HepG2 (cell line): Measurements from ENCODE around the gene NDST1. TPM values are rescaled to one million over a fixed set of nuclear protein-coding genes. Genes with fewer than 3 reads are reported as not detected.
A peak's percentile ranks its signal among the peaks of the same experiment; 100 is the strongest.

Experiments
- ATAC-seq: fragments of 200-7000 bp; cut with Tn5 transposase; 3 replicates; pipeline ENCODE4 v1.9.1; 2020; ENCODE audit warnings: mild to moderate bottlenecking, moderate library complexity
- BruUV-seq: library from RNA; stranded (reverse); fragments of 400-500 nt; replicated peaks from 2 replicates; lab custom pipeline; 2021; lab: Mats Ljungman, UMichigan
- CTCF ChIA-PET: fragments of 300-600 bp; formaldehyde crosslinking; extraction: SDS; loops from one replicate; lab custom pipeline; 2021; ENCODE audit warnings: low total read pairs, inconsistent platforms, low intra/inter-chr PET ratio; lab: Yijun Ruan, JAX
- POLR2A ChIA-PET: fragments of 350-600 bp; sonication (Branson Sonifier 250); formaldehyde crosslinking; loops from one replicate; lab custom pipeline; 2020; ENCODE audit warnings: antibody characterized with exemption, inconsistent platforms; lab: Yijun Ruan, JAX
- DNase-seq: peaks from one replicate; pipeline ENCODE4 v3.0.0-alpha.2; 2015; ENCODE audit warnings: low spot score
- FAIRE-seq: peaks from 3 replicates; lab custom pipeline; 2011; peaks lifted over from hg19 to GRCh38; lab: Jason Lieb, UNC
- H2AFZ ChIP-seq: one replicate; pipeline ENCODE4 v1.6.1; 2011; ENCODE audit warnings: low read length, inconsistent platforms
- H3K27ac ChIP-seq: fragments of 300-600 bp; 3 replicates; pipeline ENCODE4 v1.8.0; 2011; ENCODE audit warnings: mixed run types, mild to moderate bottlenecking, mixed read lengths, low read length, inconsistent platforms; ENCODE audit not compliant: insufficient read depth; ENCODE audit errors: extremely low read length
- H3K27me3 ChIP-seq, 2 experiments: fragments of 200-600 bp in 1 of 2; 2 replicates in 1 of 2; 3 replicates in 1 of 2; pipeline versions ENCODE4 v1.6.0 to v1.8.0; 2011; ENCODE audit warnings: low read length in 2 of 2, mild to moderate bottlenecking in 2 of 2, moderate library complexity in 2 of 2, inconsistent platforms in 1 of 2; ENCODE audit not compliant: insufficient read depth in 2 of 2, control insufficient read depth in 1 of 2
- H3K36me3 ChIP-seq, 2 experiments: fragments of 200-600 bp in 1 of 2; replicated peaks in 1 of 2; 2 replicates in 1 of 2; 3 replicates in 1 of 2; pipeline versions ENCODE4 v1.5.1 to v1.8.0; 2011; ENCODE audit warnings: low read length in 2 of 2, inconsistent platforms in 1 of 2; ENCODE audit not compliant: insufficient read depth in 2 of 2, control insufficient read depth in 1 of 2
- H3K4me1 ChIP-seq: 2 replicates; pipeline ENCODE4 v1.5.1; 2012; ENCODE audit warnings: low read length, inconsistent platforms; ENCODE audit not compliant: insufficient read depth
- H3K4me2 ChIP-seq: 2 replicates; pipeline ENCODE4 v1.6.0; 2011; ENCODE audit warnings: low read depth, low read length, inconsistent platforms
- H3K4me3 ChIP-seq, 3 experiments: fragments of 200-600 bp in 1 of 3; sonication (generic), shearing (Covaris generic) in 1 of 3; replicated peaks in 1 of 3; 2 replicates each; pipeline ENCODE4 v1.5.1; 2011 to 2016; ENCODE audit warnings: low read length in 3 of 3, inconsistent platforms in 2 of 3, low read depth in 2 of 3, mild to moderate bottlenecking in 2 of 3, control low read depth in 1 of 3, mixed read lengths in 1 of 3; ENCODE audit not compliant: insufficient read depth in 1 of 3
- H3K79me2 ChIP-seq: one replicate; pipeline ENCODE4 v1.6.1; 2011; ENCODE audit warnings: low read length, inconsistent platforms; ENCODE audit not compliant: insufficient read depth
- H3K9ac ChIP-seq: 2 replicates; pipeline ENCODE4 v1.6.0; 2011; ENCODE audit warnings: mild to moderate bottlenecking, low read depth, low read length, inconsistent platforms; ENCODE audit not compliant: insufficient read depth
- H3K9me3 ChIP-seq: 2 replicates; pipeline ENCODE4 v1.5.1; 2012; ENCODE audit warnings: mild to moderate bottlenecking, low read length
- H4K20me1 ChIP-seq: 2 replicates; pipeline ENCODE4 v1.6.0; 2011; ENCODE audit warnings: inconsistent platforms, mild to moderate bottlenecking, low read length, moderate library complexity; ENCODE audit not compliant: insufficient read depth
- AGO2 ChIP-seq: fragments of 200-400 bp; formaldehyde crosslinking; optimal IDR thresholded peaks from 2 replicates; pipeline ENCODE3; 2017; ENCODE audit warnings: mild to moderate bottlenecking, low read depth, low read length, moderate library complexity
- PAF1 ChIP-seq: IDR thresholded peaks from 2 replicates; pipeline ENCODE4 v1.6.1; 2016; ENCODE audit warnings: missing genetic modification reagents, missing compliant biosample characterization
- POLR2G ChIP-seq: fragments of 200-400 bp; formaldehyde crosslinking; IDR thresholded peaks from 2 replicates; pipeline ENCODE4 v1.6.1; 2018; ENCODE audit warnings: mild to moderate bottlenecking, low read depth, low read length, moderate library complexity
- RFX5 ChIP-seq: IDR thresholded peaks from 2 replicates; pipeline ENCODE4 v1.6.1; 2011; ENCODE audit warnings: low read depth, low read length, improper control_type of control experiment
- SOX13 ChIP-seq, 3 experiments: fragments of 450-650 bp in 1 of 3; sonication (generic) in 1 of 3; formaldehyde crosslinking in 1 of 3; IDR thresholded peaks in 2 of 3; conservative IDR thresholded peaks in 1 of 3; 2 replicates each; pipeline versions ENCODE4 v1.5.0 to v1.6.1; 2016 to 2020; ENCODE audit warnings: antibody characterized with exemption in 1 of 3, mild to moderate bottlenecking in 1 of 3, missing compliant biosample characterization in 1 of 3, missing genetic modification reagents in 1 of 3, moderate library complexity in 1 of 3
- TEAD2 ChIP-seq: sonication (generic); formaldehyde crosslinking; IDR thresholded peaks from 2 replicates; pipeline ENCODE4 v1.9.0; 2021; ENCODE audit warnings: missing genetic modification reagents
- ZNF343 ChIP-seq: sonication (generic); formaldehyde crosslinking; IDR thresholded peaks from 2 replicates; pipeline ENCODE4 v1.4.0; 2020; ENCODE audit warnings: mild to moderate bottlenecking, missing genetic modification reagents
- ZNF468 ChIP-seq: sonication (generic); formaldehyde crosslinking; IDR thresholded peaks from 2 replicates; pipeline ENCODE4 v1.8.0; 2022; ENCODE audit warnings: mild to moderate bottlenecking, moderate library complexity, missing genetic modification reagents
- ZNF629 ChIP-seq: sonication (generic); formaldehyde crosslinking; conservative IDR thresholded peaks from 2 replicates; pipeline ENCODE4 v1.5.0; 2020; ENCODE audit warnings: missing genetic modification reagents
- WGBS: methylation state at CpG from one replicate; pipeline ENCODE4 v1.1.6; 2017; ENCODE audit warnings: low lambda C conversion rate; 5-methylcytosine and 5-hydroxymethylcytosine counted together
- in situ Hi-C: cut with HindIII; loops from 2 replicates; pipeline ENCODE4 v1.10.0; 2017; ENCODE audit warnings: low pct_unique_long_range_greater_than_20kb; ENCODE audit not compliant: extremely low pct_ligation_motif_present
- intact Hi-C: fragments of 100-400 bp; cut with micrococcal nuclease; formaldehyde crosslinking; loops from one replicate; pipeline ENCODE4 v1.10.0; 2022; ENCODE audit not compliant: unreplicated experiment
- polyA plus RNA-seq, 8 experiments: library from polyadenylated mRNA; depleted of rRNA in 3 of 8; stranded (reverse) in 7 of 8; unstranded in 1 of 8; fragments of >200 nt; fragmentation: Illumina TruSeq in 4 of 8; extraction: Trizol in 4 of 8; gene quantifications; 2 replicates each; pipeline versions ENCODE4 v1.2.1 to v1.2.3, GENCODE V29; 2011 to 2016; ENCODE audit warnings: low read depth in 4 of 8, missing spikeins in 1 of 8, mixed read lengths in 1 of 8; ENCODE audit not compliant: insufficient read depth in 1 of 8
- total RNA-seq, 5 experiments: library from RNA; depleted of rRNA; stranded (reverse); fragments of >200 nt; fragmentation: Illumina TruSeq; extraction: Trizol; gene quantifications; 2 replicates each; pipeline ENCODE4 v1.2.3, GENCODE V29; 2016; ENCODE audit warnings: low read depth in 1 of 5
- TF ChIP-seq, protein P1 (sequence below): IDR thresholded peaks from 2 replicates; pipeline ENCODE4 v1.6.1; 2016; ENCODE audit warnings: low read depth, missing genetic modification reagents, missing compliant biosample characterization

NDST1 gene
- total and polyA plus RNA-seq, 2 of the 13 experiments (the other 11 are each of a cell fraction or from before 2014, with no cell fraction given) = 23.8 to 26.2 TPM

DNA sequence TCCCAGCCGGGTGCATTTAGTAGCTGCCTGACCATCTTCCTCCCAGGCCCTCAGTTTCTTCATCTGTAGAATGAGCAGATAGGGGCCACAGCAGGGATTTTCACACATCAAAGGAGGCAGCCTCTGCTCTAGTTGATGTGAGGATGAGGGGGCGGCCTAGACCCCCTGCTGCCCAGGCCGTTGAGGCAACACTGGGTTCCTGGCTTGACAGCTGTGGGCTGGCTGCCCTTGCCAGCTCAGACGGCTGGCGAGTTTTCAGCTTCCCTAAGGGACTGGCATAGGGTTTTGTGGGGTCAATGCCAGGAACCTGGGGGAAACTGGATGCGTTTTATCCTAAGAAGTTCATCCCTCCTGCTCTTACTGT lies 49.6 kb downstream of the NDST1 start:
- H3K9me3 ChIP-seq = no peaks in the 10 kb centered on the region
- no peaks in the 10 kb centered on the region for H4K20me1 ChIP-seq
- ATAC-seq (no peak), DNase-seq (no peak)
- no peaks in the 10 kb centered on the region for H3K79me2 ChIP-seq
- WGBS = 93% methylated on average over 3 of the region's 6 CpGs
- in situ Hi-C loops = no loop called here
- peak; percentile 36; the same call in 1 of the 2 replicates for TF ChIP-seq ZNF629
- no peak for TF ChIP-seq ZNF468
- peak; percentile 42; the same call in 1 of the 2 replicates for TF ChIP-seq PAF1 (CRISPR knock-in tag)
- peak; percentile 45 for TF ChIP-seq AGO2
- TF ChIP-seq POLR2G = no peak; the same call in 1 of the 2 replicates
- no peak for TF ChIP-seq SOX13 (IDR thresholded peaks at IDR 0.05)
- TF ChIP-seq SOX13 (CRISPR knock-in tag; conservative IDR thresholded peaks at IDR 0.05 in 1 of 2, IDR thresholded peaks at IDR 0.05 in 1 of 2) = no peak
- TF ChIP-seq, protein P1, sequence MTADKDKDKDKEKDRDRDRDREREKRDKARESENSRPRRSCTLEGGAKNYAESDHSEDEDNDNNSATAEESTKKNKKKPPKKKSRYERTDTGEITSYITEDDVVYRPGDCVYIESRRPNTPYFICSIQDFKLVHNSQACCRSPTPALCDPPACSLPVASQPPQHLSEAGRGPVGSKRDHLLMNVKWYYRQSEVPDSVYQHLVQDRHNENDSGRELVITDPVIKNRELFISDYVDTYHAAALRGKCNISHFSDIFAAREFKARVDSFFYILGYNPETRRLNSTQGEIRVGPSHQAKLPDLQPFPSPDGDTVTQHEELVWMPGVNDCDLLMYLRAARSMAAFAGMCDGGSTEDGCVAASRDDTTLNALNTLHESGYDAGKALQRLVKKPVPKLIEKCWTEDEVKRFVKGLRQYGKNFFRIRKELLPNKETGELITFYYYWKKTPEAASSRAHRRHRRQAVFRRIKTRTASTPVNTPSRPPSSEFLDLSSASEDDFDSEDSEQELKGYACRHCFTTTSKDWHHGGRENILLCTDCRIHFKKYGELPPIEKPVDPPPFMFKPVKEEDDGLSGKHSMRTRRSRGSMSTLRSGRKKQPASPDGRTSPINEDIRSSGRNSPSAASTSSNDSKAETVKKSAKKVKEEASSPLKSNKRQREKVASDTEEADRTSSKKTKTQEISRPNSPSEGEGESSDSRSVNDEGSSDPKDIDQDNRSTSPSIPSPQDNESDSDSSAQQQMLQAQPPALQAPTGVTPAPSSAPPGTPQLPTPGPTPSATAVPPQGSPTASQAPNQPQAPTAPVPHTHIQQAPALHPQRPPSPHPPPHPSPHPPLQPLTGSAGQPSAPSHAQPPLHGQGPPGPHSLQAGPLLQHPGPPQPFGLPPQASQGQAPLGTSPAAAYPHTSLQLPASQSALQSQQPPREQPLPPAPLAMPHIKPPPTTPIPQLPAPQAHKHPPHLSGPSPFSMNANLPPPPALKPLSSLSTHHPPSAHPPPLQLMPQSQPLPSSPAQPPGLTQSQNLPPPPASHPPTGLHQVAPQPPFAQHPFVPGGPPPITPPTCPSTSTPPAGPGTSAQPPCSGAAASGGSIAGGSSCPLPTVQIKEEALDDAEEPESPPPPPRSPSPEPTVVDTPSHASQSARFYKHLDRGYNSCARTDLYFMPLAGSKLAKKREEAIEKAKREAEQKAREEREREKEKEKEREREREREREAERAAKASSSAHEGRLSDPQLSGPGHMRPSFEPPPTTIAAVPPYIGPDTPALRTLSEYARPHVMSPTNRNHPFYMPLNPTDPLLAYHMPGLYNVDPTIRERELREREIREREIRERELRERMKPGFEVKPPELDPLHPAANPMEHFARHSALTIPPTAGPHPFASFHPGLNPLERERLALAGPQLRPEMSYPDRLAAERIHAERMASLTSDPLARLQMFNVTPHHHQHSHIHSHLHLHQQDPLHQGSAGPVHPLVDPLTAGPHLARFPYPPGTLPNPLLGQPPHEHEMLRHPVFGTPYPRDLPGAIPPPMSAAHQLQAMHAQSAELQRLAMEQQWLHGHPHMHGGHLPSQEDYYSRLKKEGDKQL (CRISPR knock-in tag) = no peak
- no peak for TF ChIP-seq RFX5
- TF ChIP-seq ZNF343 (CRISPR knock-in tag) = no peak
- no peak for TF ChIP-seq TEAD2 (CRISPR knock-in tag)
- TF ChIP-seq, all 625 proteins: peak for 3
- no peak overlapping the region for H2AFZ ChIP-seq
- H3K9ac ChIP-seq = no peak overlapping the region
- FAIRE-seq = no peak
- ChIA-PET CTCF (no interaction called here), POLR2A (interaction anchor here (1.6 kb wide), 1 partner anchor 12 kb away, joined by 3 read pairs; no protein-coding TSS in a partner anchor)
- H3K27ac ChIP-seq = no peak overlapping the region
- intact Hi-C loops = no loop called here
- no peak overlapping the region for H3K4me2 ChIP-seq
- no TSS peak for BruUV-seq
- peaks cover 6 to 17% of the 10 kb centered on the region in 2 experiments; a peak in 4 of 5 replicates for H3K36me3 ChIP-seq
- H3K4me1 ChIP-seq = peaks cover 21% of the 10 kb centered on the region
- H3K27me3 ChIP-seq = no peaks in the 10 kb centered on the region
- no peak overlapping the region for H3K4me3 ChIP-seq
